Neural cell (in vitro differentiated cells): ENCODE data around the gene NKPD1. TPM values are rescaled to one million over a fixed set of nuclear protein-coding genes. Genes with fewer than 3 reads are reported as not detected.

Source experiments
- H2AFZ ChIP-seq: fragments of 200-600, 300-800 bp; sonication (generic), shearing (Covaris generic); 2 replicates; pipeline ENCODE4 v1.6.0; 2014; ENCODE audit warnings: low read depth, mild to moderate bottlenecking, antibody characterized with exemption, low read length, moderate library complexity
- H3F3A ChIP-seq: fragments of 200-600 bp; shearing (Covaris generic); 2 replicates; pipeline ENCODE4 v1.6.1; 2016; ENCODE audit warnings: mild to moderate bottlenecking, moderate library complexity, mixed read lengths, antibody characterized with exemption, low read length; ENCODE audit not compliant: insufficient read depth, poor library complexity, severe bottlenecking
- H3K27ac ChIP-seq: fragments of 200-600, 300-800 bp; sonication (generic), shearing (Covaris generic); 2 replicates; pipeline ENCODE4 v1.5.1; 2014; ENCODE audit warnings: mild to moderate bottlenecking, low read length, moderate library complexity
- H3K27me3 ChIP-seq: fragments of 300-800, 200-600 bp; sonication (generic), shearing (Covaris generic); 2 replicates; pipeline ENCODE4 v1.6.0; 2014; ENCODE audit warnings: mild to moderate bottlenecking, low read depth, low read length, moderate library complexity; ENCODE audit not compliant: insufficient read depth
- H3K36me3 ChIP-seq: fragments of 300-800, 200-600 bp; sonication (generic), shearing (Covaris generic); 2 replicates; pipeline ENCODE4 v1.5.1; 2014; ENCODE audit warnings: mild to moderate bottlenecking, antibody characterized with exemption, low read length, moderate library complexity; ENCODE audit not compliant: insufficient read depth
- H3K4me2 ChIP-seq: fragments of 300-800, 200-600 bp; sonication (generic), shearing (Covaris generic); 2 replicates; pipeline ENCODE4 v1.6.0; 2014; ENCODE audit warnings: mild to moderate bottlenecking, low read length
- H3K4me3 ChIP-seq: fragments of 300-800, 200-600 bp; sonication (generic), shearing (Covaris generic); 2 replicates; pipeline ENCODE4 v1.5.1; 2014; ENCODE audit warnings: mild to moderate bottlenecking, low read length, moderate library complexity
- H3K79me2 ChIP-seq: fragments of 200-600 bp; shearing (Covaris generic); replicated peaks from 2 replicates; pipeline ENCODE4 v1.6.0; 2014; ENCODE audit warnings: mild to moderate bottlenecking, low read length, moderate library complexity; ENCODE audit not compliant: insufficient read depth
- H3K9ac ChIP-seq: fragments of 300-800, 200-600 bp; sonication (generic), shearing (Covaris generic); 2 replicates; pipeline ENCODE4 v1.6.1; 2016; ENCODE audit warnings: mild to moderate bottlenecking, low read length, mixed read lengths
- H3K9me2 ChIP-seq: fragments of 200-600 bp; shearing (Covaris generic); 2 replicates; pipeline ENCODE4 v1.6.1; 2016; ENCODE audit warnings: mild to moderate bottlenecking, low read length, mixed read lengths; ENCODE audit not compliant: insufficient read depth
- H3K9me3 ChIP-seq: fragments of 200-600, 300-800 bp; sonication (generic), shearing (Covaris generic); 2 replicates; pipeline ENCODE4 v1.6.1; 2016; ENCODE audit warnings: mild to moderate bottlenecking, mixed run types, low read length, moderate library complexity, mixed read lengths
- H4K20me1 ChIP-seq: fragments of 200-600 bp; shearing (Covaris generic); 2 replicates; pipeline ENCODE4 v1.6.1; 2016; ENCODE audit warnings: mild to moderate bottlenecking, mixed run types; ENCODE audit not compliant: insufficient read depth
- EP300 ChIP-seq: fragments of 450-650 bp; conservative IDR thresholded peaks from 2 replicates; pipeline ENCODE4 v1.6.1; 2014; ENCODE audit warnings: antibody characterized with exemption, mild to moderate bottlenecking, moderate library complexity; ENCODE audit not compliant: poor library complexity, severe bottlenecking
- EZH2 ChIP-seq: fragments of 200-600, 300-800 bp; shearing (Covaris generic), sonication (generic); IDR thresholded peaks from 2 replicates; pipeline ENCODE4 v1.6.1; 2014; ENCODE audit warnings: antibody characterized with exemption, low read length, borderline replicate concordance, mild to moderate bottlenecking; ENCODE audit not compliant: insufficient read depth, poor library complexity, severe bottlenecking
- MXI1 ChIP-seq: fragments of 450-650 bp; conservative IDR thresholded peaks from 2 replicates; pipeline ENCODE4 v1.6.1; 2014; ENCODE audit warnings: antibody characterized with exemption, mild to moderate bottlenecking; ENCODE audit not compliant: poor library complexity, severe bottlenecking
- POLR2AphosphoS5 ChIP-seq: IDR thresholded peaks from 2 replicates; pipeline ENCODE4 v1.6.1; 2012
- RAD21 ChIP-seq: fragments of 450-650 bp; conservative IDR thresholded peaks from 2 replicates; pipeline ENCODE4 v1.6.1; 2014; ENCODE audit warnings: antibody characterized with exemption, mild to moderate bottlenecking, moderate library complexity
- REST ChIP-seq: IDR thresholded peaks from 2 replicates; pipeline ENCODE4 v1.6.1; 2012; ENCODE audit warnings: borderline replicate concordance
- SMC3 ChIP-seq: fragments of 450-650 bp; conservative IDR thresholded peaks from 2 replicates; pipeline ENCODE4 v1.6.1; 2014; ENCODE audit warnings: antibody characterized with exemption, mild to moderate bottlenecking, moderate library complexity; ENCODE audit not compliant: poor library complexity
- TAF1 ChIP-seq: IDR thresholded peaks from 2 replicates; pipeline ENCODE4 v1.6.1; 2012; ENCODE audit warnings: low read depth
- polyA plus RNA-seq: library from polyadenylated mRNA; depleted of rRNA; stranded (reverse); fragments of >200 nt; gene quantifications from 2 replicates; pipeline ENCODE4 v1.2.3, GENCODE V29; 2014
- TF ChIP-seq, protein P1 (sequence below): fragments of 450-650 bp; IDR thresholded peaks from 2 replicates; pipeline ENCODE4 v1.5.1; 2014; ENCODE audit warnings: antibody characterized with exemption, mild to moderate bottlenecking, moderate library complexity; ENCODE audit not compliant: poor library complexity, severe bottlenecking

NKPD1 gene
- polyA plus RNA-seq, 1 donor from 2014 or later, result 2.8 TPM

DNA sequence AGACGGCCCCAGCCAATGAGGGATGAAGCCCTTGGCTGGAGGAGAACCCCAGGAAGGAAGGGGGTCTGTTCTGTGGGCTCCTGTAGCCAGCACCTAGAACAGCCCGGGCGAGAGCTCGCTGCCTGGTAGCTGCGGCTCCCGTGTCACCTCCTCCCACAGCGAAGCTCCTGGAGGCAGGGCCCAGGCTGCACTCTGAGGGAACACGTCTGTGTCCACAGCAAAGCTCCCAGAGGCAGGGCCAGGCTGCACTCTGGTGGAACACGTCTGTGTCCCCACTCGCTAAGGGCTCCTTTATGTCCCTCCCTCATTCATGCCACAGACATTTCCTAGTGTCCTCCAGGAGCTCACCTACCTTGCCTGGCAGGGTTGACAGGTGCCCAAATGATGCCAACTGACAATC, 8.8 kb upstream of the NKPD1 start:
- no peaks in the 10 kb centered on the region for H3K79me2 ChIP-seq
- H3K4me2 ChIP-seq, result no peak overlapping the region
- H4K20me1 ChIP-seq, result no peaks in the 10 kb centered on the region
- no peak overlapping the region for H3K9ac ChIP-seq
- no peak overlapping the region for H3K4me3 ChIP-seq
- no peaks in the 10 kb centered on the region for H3K36me3 ChIP-seq
- no peaks in the 10 kb centered on the region for H3K27me3 ChIP-seq
- no peaks in the 10 kb centered on the region for H3K9me3 ChIP-seq
- H3F3A ChIP-seq, result no peaks in the 10 kb centered on the region
- H3K9me2 ChIP-seq, result no peaks in the 10 kb centered on the region
- H2AFZ ChIP-seq, result no peak overlapping the region
- H3K27ac ChIP-seq, result no peak overlapping the region
- TF ChIP-seq POLR2AphosphoS5 (no peak), TAF1 (no peak), REST (no peak), SMC3 (no peak), RAD21 (no peak), MXI1 (no peak)

- Histone ChIP-seq H3K4me2 (no peak overlapping the region), H3K9me2 (no peaks in the 10 kb centered on the region), H3F3A (no peaks in the 10 kb centered on the region), H2AFZ (no peak overlapping the region), H4K20me1 (no peaks in the 10 kb centered on the region), H3K9ac (no peak overlapping the region), H3K9me3 (no peaks in the 10 kb centered on the region), H3K27me3 (no peaks in the 10 kb centered on the region), H3K4me3 (no peak overlapping the region), H3K27ac (no peak overlapping the region), H3K79me2 (no peaks in the 10 kb centered on the region), H3K36me3 (no peaks in the 10 kb centered on the region)
- TF ChIP-seq, protein P1, sequence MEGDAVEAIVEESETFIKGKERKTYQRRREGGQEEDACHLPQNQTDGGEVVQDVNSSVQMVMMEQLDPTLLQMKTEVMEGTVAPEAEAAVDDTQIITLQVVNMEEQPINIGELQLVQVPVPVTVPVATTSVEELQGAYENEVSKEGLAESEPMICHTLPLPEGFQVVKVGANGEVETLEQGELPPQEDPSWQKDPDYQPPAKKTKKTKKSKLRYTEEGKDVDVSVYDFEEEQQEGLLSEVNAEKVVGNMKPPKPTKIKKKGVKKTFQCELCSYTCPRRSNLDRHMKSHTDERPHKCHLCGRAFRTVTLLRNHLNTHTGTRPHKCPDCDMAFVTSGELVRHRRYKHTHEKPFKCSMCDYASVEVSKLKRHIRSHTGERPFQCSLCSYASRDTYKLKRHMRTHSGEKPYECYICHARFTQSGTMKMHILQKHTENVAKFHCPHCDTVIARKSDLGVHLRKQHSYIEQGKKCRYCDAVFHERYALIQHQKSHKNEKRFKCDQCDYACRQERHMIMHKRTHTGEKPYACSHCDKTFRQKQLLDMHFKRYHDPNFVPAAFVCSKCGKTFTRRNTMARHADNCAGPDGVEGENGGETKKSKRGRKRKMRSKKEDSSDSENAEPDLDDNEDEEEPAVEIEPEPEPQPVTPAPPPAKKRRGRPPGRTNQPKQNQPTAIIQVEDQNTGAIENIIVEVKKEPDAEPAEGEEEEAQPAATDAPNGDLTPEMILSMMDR, result no peak
- no peak for TF ChIP-seq EP300
- no peak for TF ChIP-seq TAF1
- TF ChIP-seq EZH2, result no peak
- no peak for TF ChIP-seq REST
- no peak for TF ChIP-seq SMC3
- no peak for TF ChIP-seq MXI1
- no peak for TF ChIP-seq RAD21
- no peak for TF ChIP-seq POLR2AphosphoS5
Observed at GRCh38 chr19:45168767-45169351, 8.1 kb upstream of the NKPD1 start.
